PFSK-1 (cell line): ENCODE measurements around the gene SLC50A1. TPM values are rescaled to one million over a fixed set of nuclear protein-coding genes. Genes with fewer than 3 reads are reported as not detected.

Experiments used
- FOXP2 ChIP-seq: optimal IDR thresholded peaks from 2 replicates; pipeline ENCODE3; 2011; ENCODE audit warnings: borderline replicate concordance, control low read depth, inconsistent platforms; ENCODE audit not compliant: insufficient read depth; ENCODE audit errors: extremely low read length, extremely low read depth
- POLR2AphosphoS5 ChIP-seq: IDR thresholded peaks from 2 replicates; pipeline ENCODE4 v1.6.1; 2012; ENCODE audit warnings: low read depth, mild to moderate bottlenecking, control low read depth, low read length, moderate library complexity
- SIN3A ChIP-seq: IDR thresholded peaks from 2 replicates; pipeline ENCODE4 v1.6.1; 2012; ENCODE audit warnings: mild to moderate bottlenecking, low read length, moderate library complexity, borderline replicate concordance; ENCODE audit not compliant: insufficient read depth
- TAF1 ChIP-seq: IDR thresholded peaks from 2 replicates; pipeline ENCODE4 v1.6.1; 2012; ENCODE audit warnings: low read length, control low read depth, borderline replicate concordance; ENCODE audit not compliant: insufficient read depth
- polyA plus RNA-seq: library from polyadenylated mRNA; unstranded; fragments of >200 nt; gene quantifications from one replicate; pipeline ENCODE4 v1.2.1, GENCODE V29; 2012; ENCODE audit warnings: low read depth, missing spikeins; ENCODE audit not compliant: insufficient read length
- TF ChIP-seq, protein P1 (sequence below), 2 experiments: IDR thresholded peaks; 2 replicates each; pipeline versions ENCODE4 v1.6.1 to v1.8.0; 2011 to 2012; ENCODE audit warnings: low read depth in 2 of 2, low read length in 2 of 2, control low read depth in 1 of 2, inconsistent platforms in 1 of 2, mild to moderate bottlenecking in 1 of 2, moderate library complexity in 1 of 2; ENCODE audit not compliant: insufficient read depth in 1 of 2

Gene SLC50A1, protein sequence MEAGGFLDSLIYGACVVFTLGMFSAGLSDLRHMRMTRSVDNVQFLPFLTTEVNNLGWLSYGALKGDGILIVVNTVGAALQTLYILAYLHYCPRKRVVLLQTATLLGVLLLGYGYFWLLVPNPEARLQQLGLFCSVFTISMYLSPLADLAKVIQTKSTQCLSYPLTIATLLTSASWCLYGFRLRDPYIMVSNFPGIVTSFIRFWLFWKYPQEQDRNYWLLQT
- 64.7 TPM for polyA plus RNA-seq

DNA sequence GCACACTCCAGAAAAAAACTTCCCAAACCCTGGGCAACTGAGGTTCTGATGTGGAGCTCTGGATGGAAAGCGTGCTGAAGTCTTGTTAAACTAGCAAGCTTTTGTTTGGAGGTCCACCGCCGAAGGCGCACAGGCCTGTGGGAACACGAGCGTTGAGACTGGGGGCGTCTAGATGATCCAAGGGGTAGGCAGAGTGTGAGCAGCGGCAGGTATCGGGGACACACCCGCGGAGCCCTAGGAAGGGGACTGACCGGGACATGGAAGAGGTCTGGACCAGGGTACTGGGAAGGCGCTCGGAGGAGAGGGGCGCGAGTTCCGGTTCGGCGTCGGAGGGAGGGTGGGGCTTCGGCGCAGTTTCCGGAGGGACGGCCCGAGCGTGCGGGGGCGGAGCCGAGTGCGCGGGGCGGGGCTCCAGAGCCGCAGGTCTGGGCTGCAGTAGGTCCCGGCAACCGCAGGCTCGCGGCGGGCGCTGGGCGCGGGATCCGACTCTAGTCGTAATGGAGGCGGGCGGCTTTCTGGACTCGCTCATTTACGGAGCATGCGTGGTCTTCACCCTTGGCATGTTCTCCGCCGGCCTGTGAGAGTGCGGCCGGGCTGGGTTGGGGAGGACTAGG, at the start of gene SLC50A1:
Gene SLC50A1, plus strand, starts transcription at position 438 of the 614 bp plus-strand sequence. Its CDS starts 60 bp downstream, at position 498.
- TF ChIP-seq, protein P1, sequence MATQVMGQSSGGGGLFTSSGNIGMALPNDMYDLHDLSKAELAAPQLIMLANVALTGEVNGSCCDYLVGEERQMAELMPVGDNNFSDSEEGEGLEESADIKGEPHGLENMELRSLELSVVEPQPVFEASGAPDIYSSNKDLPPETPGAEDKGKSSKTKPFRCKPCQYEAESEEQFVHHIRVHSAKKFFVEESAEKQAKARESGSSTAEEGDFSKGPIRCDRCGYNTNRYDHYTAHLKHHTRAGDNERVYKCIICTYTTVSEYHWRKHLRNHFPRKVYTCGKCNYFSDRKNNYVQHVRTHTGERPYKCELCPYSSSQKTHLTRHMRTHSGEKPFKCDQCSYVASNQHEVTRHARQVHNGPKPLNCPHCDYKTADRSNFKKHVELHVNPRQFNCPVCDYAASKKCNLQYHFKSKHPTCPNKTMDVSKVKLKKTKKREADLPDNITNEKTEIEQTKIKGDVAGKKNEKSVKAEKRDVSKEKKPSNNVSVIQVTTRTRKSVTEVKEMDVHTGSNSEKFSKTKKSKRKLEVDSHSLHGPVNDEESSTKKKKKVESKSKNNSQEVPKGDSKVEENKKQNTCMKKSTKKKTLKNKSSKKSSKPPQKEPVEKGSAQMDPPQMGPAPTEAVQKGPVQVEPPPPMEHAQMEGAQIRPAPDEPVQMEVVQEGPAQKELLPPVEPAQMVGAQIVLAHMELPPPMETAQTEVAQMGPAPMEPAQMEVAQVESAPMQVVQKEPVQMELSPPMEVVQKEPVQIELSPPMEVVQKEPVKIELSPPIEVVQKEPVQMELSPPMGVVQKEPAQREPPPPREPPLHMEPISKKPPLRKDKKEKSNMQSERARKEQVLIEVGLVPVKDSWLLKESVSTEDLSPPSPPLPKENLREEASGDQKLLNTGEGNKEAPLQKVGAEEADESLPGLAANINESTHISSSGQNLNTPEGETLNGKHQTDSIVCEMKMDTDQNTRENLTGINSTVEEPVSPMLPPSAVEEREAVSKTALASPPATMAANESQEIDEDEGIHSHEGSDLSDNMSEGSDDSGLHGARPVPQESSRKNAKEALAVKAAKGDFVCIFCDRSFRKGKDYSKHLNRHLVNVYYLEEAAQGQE (IDR thresholded peaks at IDR 0.05; ENCODE audit: insufficient read depth in 1 of 2, low read depth in 2 of 2, low read length in 2 of 2): 0 out of 4 replicates have a peak, but pooled peaks of 1 of the 2 experiments have one; percentile 19
- TF ChIP-seq FOXP2 (no peak), TAF1 (peak; percentile 89), POLR2AphosphoS5 (peak; percentile 97), SIN3A (no peak)

DNA sequence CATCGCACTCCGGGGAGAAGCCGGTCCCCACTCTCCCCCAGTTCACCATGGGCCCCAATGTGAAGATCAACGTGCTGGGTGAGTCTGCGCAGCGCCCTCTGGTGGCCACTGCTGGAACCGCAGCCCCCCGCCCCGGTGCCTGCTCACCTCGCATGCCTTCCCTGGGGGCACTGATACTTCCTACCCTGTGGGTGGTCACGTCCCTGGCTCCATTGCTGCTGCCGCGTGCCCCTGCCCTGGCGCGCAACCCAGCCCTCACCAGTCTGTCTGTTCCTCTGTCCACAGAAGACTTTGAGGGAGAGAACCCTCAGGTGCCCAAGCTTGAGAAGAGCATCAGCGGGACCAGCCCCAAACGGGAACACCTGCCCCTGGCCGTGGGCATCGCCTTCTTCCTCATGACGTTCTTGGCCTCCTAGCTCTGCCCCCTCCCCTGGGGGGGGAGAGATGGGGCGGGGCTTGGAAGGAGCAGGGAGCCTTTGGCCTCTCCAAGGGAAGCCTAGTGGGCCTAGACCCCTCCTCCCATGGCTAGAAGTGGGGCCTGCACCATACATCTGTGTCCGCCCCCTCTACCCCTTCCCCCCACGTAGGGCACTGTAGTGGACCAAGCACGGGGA, 49.4 kb upstream of the SLC50A1 start:
- no peak for TF ChIP-seq SIN3A
- TF ChIP-seq POLR2AphosphoS5: no peak

DNA sequence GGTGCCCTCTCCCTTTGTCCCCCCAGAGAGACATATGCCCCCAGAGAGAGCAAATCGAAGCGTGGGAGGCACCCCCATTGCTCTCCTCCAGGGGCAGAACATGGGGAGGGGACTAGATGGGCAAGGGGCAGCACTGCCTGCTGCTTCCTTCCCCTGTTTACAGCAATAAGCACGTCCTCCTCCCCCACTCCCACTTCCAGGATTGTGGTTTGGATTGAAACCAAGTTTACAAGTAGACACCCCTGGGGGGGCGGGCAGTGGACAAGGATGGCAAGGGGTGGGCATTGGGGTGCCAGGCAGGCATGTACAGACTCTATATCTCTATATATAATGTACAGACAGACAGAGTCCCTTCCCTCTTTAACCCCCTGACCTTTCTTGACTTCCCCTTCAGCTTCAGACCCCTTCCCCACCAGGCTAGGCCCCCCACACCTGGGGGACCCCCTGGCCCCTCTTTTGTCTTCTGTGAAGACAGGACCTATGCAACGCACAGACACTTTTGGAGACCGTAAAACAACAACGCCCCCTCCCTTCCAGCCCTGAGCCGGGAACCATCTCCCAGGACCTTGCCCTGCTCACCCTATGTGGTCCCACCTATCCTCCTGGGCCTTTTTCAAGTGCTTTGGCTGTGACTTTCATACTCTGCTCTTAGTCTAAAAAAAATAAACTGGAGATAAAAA, 48.7 kb upstream of the SLC50A1 start:
- no peak for TF ChIP-seq POLR2AphosphoS5
- no peak for TF ChIP-seq TAF1
- no peak for TF ChIP-seq SIN3A
- TF ChIP-seq FOXP2: no peak
- TF ChIP-seq, protein P1 (IDR thresholded peaks at IDR 0.05; ENCODE audit: insufficient read depth in 1 of 2, low read depth in 2 of 2, low read length in 2 of 2): no peak

DNA sequence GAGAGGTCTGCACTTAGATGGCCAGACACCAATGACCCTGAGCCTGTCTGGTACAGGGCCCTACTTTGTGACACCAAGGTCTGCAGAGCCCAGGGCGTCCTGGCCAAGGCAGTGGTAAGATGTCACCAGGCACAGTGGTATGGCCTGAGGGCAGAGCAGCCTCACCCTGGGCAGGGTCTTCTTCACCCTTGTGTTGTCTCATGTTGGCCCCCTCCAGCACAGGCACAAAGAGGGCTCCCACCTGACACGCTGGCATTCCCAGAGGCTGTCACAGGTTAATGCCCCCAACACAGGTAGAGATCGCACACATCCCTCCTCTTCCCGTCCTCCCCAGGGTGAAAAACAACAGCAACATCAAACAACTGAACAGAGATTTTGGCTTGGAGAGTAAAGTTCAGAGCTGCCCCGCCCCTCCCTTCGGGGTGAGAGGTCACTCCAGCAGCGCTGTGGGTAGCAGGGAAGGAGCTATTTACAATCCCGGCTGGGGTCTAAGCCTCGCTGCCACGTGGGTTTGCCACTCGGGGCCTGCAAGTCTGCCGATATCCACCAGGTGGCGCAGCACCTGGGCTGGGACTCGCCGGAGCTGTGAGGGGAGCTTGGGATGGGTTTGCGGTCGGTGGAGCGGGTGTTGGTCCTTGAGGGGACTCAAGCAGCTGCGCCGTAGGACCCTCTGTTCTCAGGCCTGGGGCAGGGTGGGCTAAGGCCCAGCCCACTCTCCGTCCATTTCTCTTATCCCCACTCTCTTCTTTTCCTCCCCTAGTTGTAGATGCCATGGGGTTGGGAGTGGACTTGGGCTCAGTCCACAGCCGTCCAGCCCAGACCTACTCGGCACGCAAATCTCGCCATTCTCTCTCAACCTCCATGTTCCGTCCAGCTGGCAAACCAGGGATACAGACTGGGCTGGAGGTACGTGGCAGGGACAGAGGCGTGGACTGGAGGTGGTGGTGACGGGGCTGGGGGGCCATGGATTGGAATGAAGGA, 44.3 kb upstream of the SLC50A1 start:
- no peak for TF ChIP-seq TAF1
- TF ChIP-seq FOXP2: no peak
- no peak for TF ChIP-seq POLR2AphosphoS5
- no peak for TF ChIP-seq SIN3A
- TF ChIP-seq, protein P1 (IDR thresholded peaks at IDR 0.05; ENCODE audit: insufficient read depth in 1 of 2, low read depth in 2 of 2, low read length in 2 of 2): no peak

DNA sequence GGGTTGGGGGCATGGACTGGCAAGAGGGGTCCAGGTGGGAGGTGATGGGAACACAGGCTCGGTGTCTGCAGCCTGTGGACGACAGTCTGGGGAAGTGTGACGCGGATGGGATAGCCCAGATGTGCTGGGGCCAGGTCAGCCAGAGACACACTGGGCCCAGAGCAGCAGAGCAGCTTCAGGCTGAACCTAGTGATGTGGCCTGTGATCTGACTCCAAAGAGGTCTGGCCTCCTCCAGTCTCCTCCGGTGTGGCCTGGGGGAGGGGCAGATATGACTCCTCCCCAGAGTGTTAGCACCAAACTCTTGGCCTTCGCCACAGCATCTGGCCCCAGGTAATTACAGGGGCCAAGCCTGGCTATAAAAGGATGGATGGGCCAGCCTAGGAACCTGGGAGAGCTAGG, 43.5 kb upstream of the SLC50A1 start:
- TF ChIP-seq TAF1 (no peak), FOXP2 (no peak), SIN3A (no peak), POLR2AphosphoS5 (no peak)
- TF ChIP-seq, protein P1 (IDR thresholded peaks at IDR 0.05; ENCODE audit: insufficient read depth in 1 of 2, low read depth in 2 of 2, low read length in 2 of 2): no peak
